Neural cell (in vitro differentiated cells): ENCODE data around the gene ODF4. TPM values are rescaled to one million over a fixed set of nuclear protein-coding genes. Genes with fewer than 3 reads are reported as not detected.

Source experiments
- H2AFZ ChIP-seq: fragments of 200-600, 300-800 bp; sonication (generic), shearing (Covaris generic); 2 replicates; pipeline ENCODE4 v1.6.0; 2014; ENCODE audit warnings: low read depth, mild to moderate bottlenecking, antibody characterized with exemption, low read length, moderate library complexity
- H3F3A ChIP-seq: fragments of 200-600 bp; shearing (Covaris generic); 2 replicates; pipeline ENCODE4 v1.6.1; 2016; ENCODE audit warnings: mild to moderate bottlenecking, moderate library complexity, mixed read lengths, antibody characterized with exemption, low read length; ENCODE audit not compliant: insufficient read depth, poor library complexity, severe bottlenecking
- H3K27ac ChIP-seq: fragments of 200-600, 300-800 bp; sonication (generic), shearing (Covaris generic); 2 replicates; pipeline ENCODE4 v1.5.1; 2014; ENCODE audit warnings: mild to moderate bottlenecking, low read length, moderate library complexity
- H3K27me3 ChIP-seq: fragments of 300-800, 200-600 bp; sonication (generic), shearing (Covaris generic); 2 replicates; pipeline ENCODE4 v1.6.0; 2014; ENCODE audit warnings: mild to moderate bottlenecking, low read depth, low read length, moderate library complexity; ENCODE audit not compliant: insufficient read depth
- H3K36me3 ChIP-seq: fragments of 300-800, 200-600 bp; sonication (generic), shearing (Covaris generic); 2 replicates; pipeline ENCODE4 v1.5.1; 2014; ENCODE audit warnings: mild to moderate bottlenecking, antibody characterized with exemption, low read length, moderate library complexity; ENCODE audit not compliant: insufficient read depth
- H3K4me2 ChIP-seq: fragments of 300-800, 200-600 bp; sonication (generic), shearing (Covaris generic); 2 replicates; pipeline ENCODE4 v1.6.0; 2014; ENCODE audit warnings: mild to moderate bottlenecking, low read length
- H3K4me3 ChIP-seq: fragments of 300-800, 200-600 bp; sonication (generic), shearing (Covaris generic); 2 replicates; pipeline ENCODE4 v1.5.1; 2014; ENCODE audit warnings: mild to moderate bottlenecking, low read length, moderate library complexity
- H3K79me2 ChIP-seq: fragments of 200-600 bp; shearing (Covaris generic); replicated peaks from 2 replicates; pipeline ENCODE4 v1.6.0; 2014; ENCODE audit warnings: mild to moderate bottlenecking, low read length, moderate library complexity; ENCODE audit not compliant: insufficient read depth
- H3K9ac ChIP-seq: fragments of 300-800, 200-600 bp; sonication (generic), shearing (Covaris generic); 2 replicates; pipeline ENCODE4 v1.6.1; 2016; ENCODE audit warnings: mild to moderate bottlenecking, low read length, mixed read lengths
- H3K9me2 ChIP-seq: fragments of 200-600 bp; shearing (Covaris generic); 2 replicates; pipeline ENCODE4 v1.6.1; 2016; ENCODE audit warnings: mild to moderate bottlenecking, low read length, mixed read lengths; ENCODE audit not compliant: insufficient read depth
- H3K9me3 ChIP-seq: fragments of 200-600, 300-800 bp; sonication (generic), shearing (Covaris generic); 2 replicates; pipeline ENCODE4 v1.6.1; 2016; ENCODE audit warnings: mild to moderate bottlenecking, mixed run types, low read length, moderate library complexity, mixed read lengths
- H4K20me1 ChIP-seq: fragments of 200-600 bp; shearing (Covaris generic); 2 replicates; pipeline ENCODE4 v1.6.1; 2016; ENCODE audit warnings: mild to moderate bottlenecking, mixed run types; ENCODE audit not compliant: insufficient read depth
- CTCF ChIP-seq: fragments of 450-650 bp; IDR thresholded peaks from 2 replicates; pipeline ENCODE4 v1.5.1; 2014; ENCODE audit warnings: antibody characterized with exemption, mild to moderate bottlenecking, moderate library complexity; ENCODE audit not compliant: poor library complexity, severe bottlenecking
- EP300 ChIP-seq: fragments of 450-650 bp; conservative IDR thresholded peaks from 2 replicates; pipeline ENCODE4 v1.6.1; 2014; ENCODE audit warnings: antibody characterized with exemption, mild to moderate bottlenecking, moderate library complexity; ENCODE audit not compliant: poor library complexity, severe bottlenecking
- EZH2 ChIP-seq: fragments of 200-600, 300-800 bp; shearing (Covaris generic), sonication (generic); IDR thresholded peaks from 2 replicates; pipeline ENCODE4 v1.6.1; 2014; ENCODE audit warnings: antibody characterized with exemption, low read length, borderline replicate concordance, mild to moderate bottlenecking; ENCODE audit not compliant: insufficient read depth, poor library complexity, severe bottlenecking
- MXI1 ChIP-seq: fragments of 450-650 bp; conservative IDR thresholded peaks from 2 replicates; pipeline ENCODE4 v1.6.1; 2014; ENCODE audit warnings: antibody characterized with exemption, mild to moderate bottlenecking; ENCODE audit not compliant: poor library complexity, severe bottlenecking
- POLR2AphosphoS5 ChIP-seq: IDR thresholded peaks from 2 replicates; pipeline ENCODE4 v1.6.1; 2012
- RAD21 ChIP-seq: fragments of 450-650 bp; conservative IDR thresholded peaks from 2 replicates; pipeline ENCODE4 v1.6.1; 2014; ENCODE audit warnings: antibody characterized with exemption, mild to moderate bottlenecking, moderate library complexity
- REST ChIP-seq: IDR thresholded peaks from 2 replicates; pipeline ENCODE4 v1.6.1; 2012; ENCODE audit warnings: borderline replicate concordance
- SMC3 ChIP-seq: fragments of 450-650 bp; conservative IDR thresholded peaks from 2 replicates; pipeline ENCODE4 v1.6.1; 2014; ENCODE audit warnings: antibody characterized with exemption, mild to moderate bottlenecking, moderate library complexity; ENCODE audit not compliant: poor library complexity
- TAF1 ChIP-seq: IDR thresholded peaks from 2 replicates; pipeline ENCODE4 v1.6.1; 2012; ENCODE audit warnings: low read depth
- polyA plus RNA-seq: library from polyadenylated mRNA; depleted of rRNA; stranded (reverse); fragments of >200 nt; gene quantifications from 2 replicates; pipeline ENCODE4 v1.2.3, GENCODE V29; 2014

The ODF4 gene
- polyA plus RNA-seq, 1 donor from 2014 or later: not detected

- H3K27me3 ChIP-seq: peaks cover 20% of the 10 kb centered on the region
- no peak overlapping the region for H3K9ac ChIP-seq
- no peaks in the 10 kb centered on the region for H3K9me2 ChIP-seq
- H2AFZ ChIP-seq: no peak overlapping the region
- H3F3A ChIP-seq: no peaks in the 10 kb centered on the region
- H3K79me2 ChIP-seq: no peaks in the 10 kb centered on the region
- H3K4me3 ChIP-seq: peak overlapping the region; percentile 46
- no peaks in the 10 kb centered on the region for H3K36me3 ChIP-seq
- H4K20me1 ChIP-seq: no peaks in the 10 kb centered on the region
- TF ChIP-seq MXI1 (no peak), EZH2 (no peak), EP300 (no peak), SMC3 (no peak), RAD21 (no peak), CTCF (no peak), TAF1 (no peak), POLR2AphosphoS5 (no peak), REST (no peak)
- H3K27ac ChIP-seq: no peak overlapping the region
- H3K9me3 ChIP-seq: no peaks in the 10 kb centered on the region
- H3K4me2 ChIP-seq: no peak overlapping the region
Measured at GRCh38 chr17:8326511-8327302, 12.9 kb upstream of the ODF4 start.

GRCh38 chr17:8327303-8327649, 12.4 kb upstream of the ODF4 start:
- Histone ChIP-seq H3K4me3 (peak overlapping the region; percentile 46), H4K20me1 (no peaks in the 10 kb centered on the region), H3K9me3 (no peaks in the 10 kb centered on the region), H3K27me3 (peaks cover 20% of the 10 kb centered on the region), H3K9ac (no peak overlapping the region), H3K36me3 (no peaks in the 10 kb centered on the region), H2AFZ (no peak overlapping the region), H3K4me2 (no peak overlapping the region), H3K79me2 (no peaks in the 10 kb centered on the region), H3K27ac (no peak overlapping the region), H3F3A (no peaks in the 10 kb centered on the region), H3K9me2 (no peaks in the 10 kb centered on the region)
- no peak for TF ChIP-seq REST
- TF ChIP-seq EP300: no peak
- TF ChIP-seq MXI1: no peak
- no peak for TF ChIP-seq TAF1
- no peak for TF ChIP-seq EZH2
- TF ChIP-seq RAD21: no peak
- no peak for TF ChIP-seq SMC3
- no peak for TF ChIP-seq POLR2AphosphoS5
- TF ChIP-seq CTCF: no peak
